Thyroid gland (tissue), 4 donors: ENCODE results near the gene SOWAHA.

Experiments used
- CTCF ChIP-seq, 6 experiments: fragments of 200-600 bp in 3 of 6; fragments of 450-650 bp in 3 of 6; sonication (generic) in 3 of 6; IDR thresholded peaks; one replicate each; pipeline ENCODE4 v1.5.1; 2016 to 2019; ENCODE audit warnings: antibody characterized with exemption in 6 of 6, mild to moderate bottlenecking in 2 of 6, inconsistent platforms in 1 of 6, moderate library complexity in 1 of 6
- POLR2A ChIP-seq, 2 donors: fragments of 450-650 bp; IDR thresholded peaks; one replicate each; pipeline ENCODE4 v1.6.1; 2017; ENCODE audit warnings: antibody characterized with exemption in 2 of 2, mild to moderate bottlenecking in 2 of 2, moderate library complexity in 1 of 2

- no peak for TF ChIP-seq CTCF (IDR thresholded peaks at IDR 0.05)
- no peak for TF ChIP-seq POLR2A (IDR thresholded peaks at IDR 0.05)
Measured at GRCh38 chr5:132816554-132816953, 3.5 kb downstream of the SOWAHA start.
